K562 (cell line): ENCODE data around the gene ATAD3C. TPM values are rescaled to one million over a fixed set of nuclear protein-coding genes. Genes with fewer than 3 reads are reported as not detected.
"Not testable (repeated sequence)": the region's sequence is repeated elsewhere in the genome, so short reads cannot be mapped to it uniquely, and the experiment has no call there.

Experiments
- ATAC-seq: fragments of 200-7000 bp; cut with Tn5 transposase; 3 replicates; pipeline ENCODE4 v1.9.1; 2020; ENCODE audit warnings: moderate library complexity
- BruUV-seq: library from RNA; stranded (reverse); fragments of 400-500 nt; replicated peaks from 2 replicates; lab custom pipeline; 2021; lab: Mats Ljungman, UMichigan
- CTCF ChIA-PET: fragments of 300-600 bp; formaldehyde crosslinking; extraction: SDS; loops from one replicate; lab custom pipeline; 2021; ENCODE audit warnings: low intra/inter-chr PET ratio; lab: Yijun Ruan, JAX
- POLR2A ChIA-PET: fragments of 300-600, 350-650 bp; sonication (Branson Sonifier 250); formaldehyde crosslinking; extraction: SDS; loops from one replicate; lab custom pipeline; 2021; ENCODE audit warnings: antibody characterized with exemption, inconsistent platforms; lab: Yijun Ruan, JAX
- DNase-seq, 4 experiments: peaks; one replicate each; pipeline versions ENCODE4 v3.0.0 to v3.0.0-alpha.2; 2011 to 2018; ENCODE audit warnings: low spot score in 3 of 4, mixed read lengths in 3 of 4; ENCODE audit errors: extremely low read depth in 1 of 4
- FAIRE-seq: peaks from 2 replicates; lab custom pipeline; 2011; peaks lifted over from hg19 to GRCh38; lab: Jason Lieb, UNC
- H2AFZ ChIP-seq: 2 replicates; pipeline ENCODE4 v1.6.0; 2011; ENCODE audit warnings: low read depth, low read length, control low read depth, inconsistent platforms
- H3K27ac ChIP-seq: fragments of 200-600 bp; 3 replicates; pipeline ENCODE4 v1.8.0; 2011; ENCODE audit warnings: low read depth, mild to moderate bottlenecking, control low read depth, inconsistent platforms, low read length, moderate library complexity, mixed read lengths; ENCODE audit errors: extremely low read depth
- H3K27me3 ChIP-seq, 2 experiments: fragments of 300-600 bp in 1 of 2; 2 replicates in 1 of 2; 3 replicates in 1 of 2; pipeline versions ENCODE4 v1.6.0 to v1.8.0; 2011; ENCODE audit warnings: inconsistent platforms in 2 of 2, low read length in 2 of 2, mild to moderate bottlenecking in 1 of 2, mixed read lengths in 1 of 2, moderate library complexity in 1 of 2; ENCODE audit not compliant: control insufficient read depth in 2 of 2, insufficient read depth in 2 of 2
- H3K36me3 ChIP-seq: fragments of 300-600 bp; 3 replicates; pipeline ENCODE4 v1.8.0; 2011; ENCODE audit warnings: mild to moderate bottlenecking, low read length, inconsistent platforms; ENCODE audit not compliant: control insufficient read depth, insufficient read depth
- H3K4me1 ChIP-seq, 2 experiments: fragments of 200-600 bp in 1 of 2; replicated peaks in 1 of 2; 2 replicates in 1 of 2; 3 replicates in 1 of 2; pipeline versions ENCODE4 v1.5.1 to v1.8.0; 2011; ENCODE audit warnings: inconsistent platforms in 2 of 2, low read length in 2 of 2, mild to moderate bottlenecking in 1 of 2, mixed read lengths in 1 of 2, moderate library complexity in 1 of 2; ENCODE audit not compliant: control insufficient read depth in 2 of 2, insufficient read depth in 2 of 2
- H3K4me2 ChIP-seq: 2 replicates; pipeline ENCODE4 v1.6.1; 2011; ENCODE audit warnings: low read length, control low read depth, inconsistent platforms, mixed read lengths; ENCODE audit not compliant: insufficient read depth
- H3K4me3 ChIP-seq: fragments of 200-600 bp; sonication (generic), shearing (Covaris generic); 2 replicates; pipeline ENCODE4 v1.5.1; 2016; ENCODE audit warnings: control low read depth, inconsistent platforms
- H3K79me2 ChIP-seq: fragments of 200-600 bp; 3 replicates; pipeline ENCODE4 v1.8.0; 2011; ENCODE audit warnings: low read length, inconsistent platforms; ENCODE audit not compliant: control insufficient read depth, insufficient read depth
- H3K9ac ChIP-seq, 2 experiments: 2 replicates each; pipeline versions ENCODE4 v1.6.0 to v1.6.1; 2011; ENCODE audit warnings: low read depth in 2 of 2, low read length in 2 of 2, control low read depth in 1 of 2, inconsistent platforms in 1 of 2, mild to moderate bottlenecking in 1 of 2, mixed read lengths in 1 of 2; ENCODE audit not compliant: insufficient read depth in 1 of 2
- H3K9me1 ChIP-seq: one replicate; pipeline ENCODE4 v1.6.0; 2011; ENCODE audit warnings: inconsistent platforms, mild to moderate bottlenecking, low read length, moderate library complexity; ENCODE audit not compliant: control insufficient read depth, insufficient read depth
- H3K9me3 ChIP-seq: replicated peaks from 2 replicates; pipeline ENCODE4 v1.5.1; 2011; ENCODE audit warnings: low read depth, low read length, inconsistent platforms; ENCODE audit not compliant: control insufficient read depth, insufficient read depth
- H4K20me1 ChIP-seq: replicated peaks from 2 replicates; pipeline ENCODE4 v1.6.1; 2011; ENCODE audit warnings: low read length, inconsistent platforms, mixed read lengths; ENCODE audit not compliant: control insufficient read depth, insufficient read depth
- CXXC5 ChIP-seq: fragments of 250-450 bp; sonication (Bioruptor Pico); IDR thresholded peaks from 2 replicates; pipeline ENCODE4 v1.8.0; 2022; ENCODE audit warnings: inconsistent platforms, mild to moderate bottlenecking, moderate library complexity
- KLF1 ChIP-seq: fragments of 450-650 bp; IDR thresholded peaks from 2 replicates; pipeline ENCODE4 v1.6.1; 2016; ENCODE audit warnings: missing genetic modification characterization, missing compliant biosample characterization
- RAD21 ChIP-seq, 2 experiments: fragments of 250-450 bp in 1 of 2; fragments of 450-650 bp in 1 of 2; sonication (Bioruptor Pico) in 1 of 2; formaldehyde crosslinking in 1 of 2; IDR thresholded peaks in 1 of 2; conservative IDR thresholded peaks in 1 of 2; 2 replicates each; pipeline versions ENCODE4 v1.4.0 to v1.8.0; 2020 to 2022; ENCODE audit warnings: mild to moderate bottlenecking in 2 of 2, moderate library complexity in 1 of 2
- ZNF316 ChIP-seq: fragments of 450-650 bp; IDR thresholded peaks from 2 replicates; pipeline ENCODE4 v1.6.1; 2016
- ZNF586 ChIP-seq: fragments of 450-650 bp; formaldehyde crosslinking; conservative IDR thresholded peaks from 2 replicates; pipeline ENCODE4 v1.4.0; 2020; ENCODE audit warnings: mild to moderate bottlenecking, moderate library complexity
- WGBS: fragments of 100-300 bp; shearing (Covaris generic); methylation state at CpG from one replicate; pipeline ENCODE4 v1.1.6; 2016; ENCODE audit warnings: low coverage, mixed read lengths; ENCODE audit not compliant: insufficient coverage; ENCODE audit errors: missing lambda C conversion rate; 5-methylcytosine and 5-hydroxymethylcytosine counted together
- in situ Hi-C: fragments of 300-500 bp; cut with MboI; formaldehyde crosslinking; loops from 4 replicates; pipeline ENCODE4 v1.15.0; 2018; ENCODE audit warnings: inconsistent platforms, mixed read lengths
- intact Hi-C: fragments of 100-400 bp; cut with micrococcal nuclease; formaldehyde crosslinking; loops from 2 replicates; pipeline ENCODE4 v1.14.2; 2022
- polyA plus RNA-seq, 8 experiments: library from polyadenylated mRNA; depleted of rRNA in 4 of 8; stranded (reverse) in 5 of 8; unstranded in 3 of 8; fragments of >200 nt; fragmentation: Nextera tagmentation in 2 of 8; fragmentation: Illumina TruSeq in 1 of 8; extraction: Ambion mirVana in 2 of 8; extraction: Trizol in 1 of 8; gene quantifications; 2 replicates each; pipeline versions ENCODE4 v1.2.1 to v1.2.3, GENCODE V29; 2011 to 2014; ENCODE audit warnings: inconsistent platforms in 1 of 8, missing spikeins in 1 of 8
- total RNA-seq, 7 experiments: library from RNA; depleted of rRNA in 6 of 7; stranded (reverse); fragments of >200 nt in 6 of 7; fragmentation: Illumina TruSeq in 2 of 7; extraction: Trizol in 2 of 7; gene quantifications; 2 replicates each; pipeline versions ENCODE4 v1.2.1 to v1.2.3, GENCODE V29; 2011 to 2021; ENCODE audit warnings: low replicate concordance in 1 of 7

Gene ATAD3C
- total and polyA plus RNA-seq, 9 of the 15 experiments (the other 6 are each of a cell fraction or from before 2014, with no cell fraction given) = 0.03 to 0.18 TPM; not detected in 7

GRCh38 chr1:1417396-1417795 is 32.1 kb upstream of the ATAD3C start:
- H3K27ac ChIP-seq, H3K9me1 ChIP-seq, BruUV-seq, H3K4me3 ChIP-seq, H3K9me3 ChIP-seq, H3K4me2 ChIP-seq, CTCF ChIA-PET, in situ Hi-C loops, intact Hi-C loops, POLR2A ChIA-PET, H3K36me3 ChIP-seq, H3K9ac ChIP-seq, H4K20me1 ChIP-seq, H3K27me3 ChIP-seq, H3K79me2 ChIP-seq: not testable (repeated sequence)
- peaks cover 0 to 20% of the 10 kb centered on the region in 2 experiments; a peak in 2 of 5 replicates for H3K4me1 ChIP-seq
- H2AFZ ChIP-seq = peak overlapping the region; percentile 22; the same call in 1 of the 2 replicates
- ATAC-seq (peak; percentile 71; the same call in 2 of the 3 replicates), DNase-seq (peak in 1 of 4 experiments; percentile 62), FAIRE-seq (peak; percentile 60)
- TF ChIP-seq ZNF316 (peak; percentile 61), KLF1 (tag) (0 out of 2 replicates have a peak, but pooled peaks have one; percentile 20), CXXC5 (CRISPR knock-in tag) (0 out of 2 replicates have a peak, but pooled peaks have one; percentile 8), RAD21 (CRISPR knock-in tag; conservative IDR thresholded peaks at IDR 0.05 in 1 of 2, IDR thresholded peaks at IDR 0.05 in 1 of 2) (peak in 1 of 2 experiments; percentile 27; a peak in 1 of 4 replicates), ZNF586 (0 out of 2 replicates have a peak, but pooled peaks have one; percentile 2)
- WGBS = 37% methylated on average over 5 of the region's 5 CpGs
